ENCODE results near the gene CLEC20A. TPM values are rescaled to one million over a fixed set of nuclear protein-coding genes. Genes with fewer than 3 reads are reported as not detected.

The CLEC20A gene
- total RNA-seq, 1 experiment from 2014 or later: not detected

DNA sequence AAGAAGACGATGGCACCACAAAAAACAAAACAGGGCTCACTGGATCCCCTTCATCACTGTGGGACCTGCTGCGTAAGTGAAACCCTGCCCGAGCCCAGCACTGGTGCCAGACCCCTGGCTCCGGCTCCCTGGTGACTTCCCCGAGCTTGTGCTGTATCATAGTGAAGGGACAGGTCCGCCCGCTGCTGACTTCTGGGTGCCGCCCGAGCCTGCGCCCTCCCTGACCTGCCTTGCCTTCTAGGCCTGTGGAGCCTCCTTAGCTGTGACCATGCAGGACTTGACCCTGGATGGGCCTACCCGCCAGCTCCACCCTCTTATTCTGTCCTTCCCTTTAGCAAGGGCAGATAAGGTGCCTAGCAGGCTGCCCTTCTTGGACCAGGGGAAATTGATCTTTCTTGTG, 24.0 kb upstream of the CLEC20A start:
- ChIA-PET CTCF (interaction anchor here (0.6 to 13.6 kb wide), 7 partner anchors 11 to 482 kb away, joined by 3 to 162 read pairs (median 4); no protein-coding TSS in a partner anchor), POLR2A (interaction anchor here (1.1 kb wide), 1 partner anchor 16 kb away, joined by 3 read pairs; no protein-coding TSS in a partner anchor)
- BruUV-seq (replicated peaks): no TSS peak
- no peak for DNase-seq (ENCODE audit: unreplicated experiment)
- intact Hi-C loops (cut with micrococcal nuclease): no loop called here
- Mint-ChIP-seq H3K27ac (ENCODE audit: low read depth, unreplicated experiment) (no peak overlapping the region), H3K36me3 (ENCODE audit: insufficient read depth, unreplicated experiment) (no peaks in the 10 kb centered on the region), H3K4me1 (ENCODE audit: insufficient read depth, unreplicated experiment) (no peaks in the 10 kb centered on the region), H3K4me3 (ENCODE audit: unreplicated experiment) (no peak overlapping the region), H3K27me3 (ENCODE audit: insufficient read depth, unreplicated experiment) (no peaks in the 10 kb centered on the region), H3K9me3 (ENCODE audit: unreplicated experiment) (peaks cover 8% of the 10 kb centered on the region)
- TF ChIP-seq, protein P1, sequence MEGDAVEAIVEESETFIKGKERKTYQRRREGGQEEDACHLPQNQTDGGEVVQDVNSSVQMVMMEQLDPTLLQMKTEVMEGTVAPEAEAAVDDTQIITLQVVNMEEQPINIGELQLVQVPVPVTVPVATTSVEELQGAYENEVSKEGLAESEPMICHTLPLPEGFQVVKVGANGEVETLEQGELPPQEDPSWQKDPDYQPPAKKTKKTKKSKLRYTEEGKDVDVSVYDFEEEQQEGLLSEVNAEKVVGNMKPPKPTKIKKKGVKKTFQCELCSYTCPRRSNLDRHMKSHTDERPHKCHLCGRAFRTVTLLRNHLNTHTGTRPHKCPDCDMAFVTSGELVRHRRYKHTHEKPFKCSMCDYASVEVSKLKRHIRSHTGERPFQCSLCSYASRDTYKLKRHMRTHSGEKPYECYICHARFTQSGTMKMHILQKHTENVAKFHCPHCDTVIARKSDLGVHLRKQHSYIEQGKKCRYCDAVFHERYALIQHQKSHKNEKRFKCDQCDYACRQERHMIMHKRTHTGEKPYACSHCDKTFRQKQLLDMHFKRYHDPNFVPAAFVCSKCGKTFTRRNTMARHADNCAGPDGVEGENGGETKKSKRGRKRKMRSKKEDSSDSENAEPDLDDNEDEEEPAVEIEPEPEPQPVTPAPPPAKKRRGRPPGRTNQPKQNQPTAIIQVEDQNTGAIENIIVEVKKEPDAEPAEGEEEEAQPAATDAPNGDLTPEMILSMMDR (IDR thresholded peaks at IDR 0.05; ENCODE audit: unreplicated experiment): no peak

DNA sequence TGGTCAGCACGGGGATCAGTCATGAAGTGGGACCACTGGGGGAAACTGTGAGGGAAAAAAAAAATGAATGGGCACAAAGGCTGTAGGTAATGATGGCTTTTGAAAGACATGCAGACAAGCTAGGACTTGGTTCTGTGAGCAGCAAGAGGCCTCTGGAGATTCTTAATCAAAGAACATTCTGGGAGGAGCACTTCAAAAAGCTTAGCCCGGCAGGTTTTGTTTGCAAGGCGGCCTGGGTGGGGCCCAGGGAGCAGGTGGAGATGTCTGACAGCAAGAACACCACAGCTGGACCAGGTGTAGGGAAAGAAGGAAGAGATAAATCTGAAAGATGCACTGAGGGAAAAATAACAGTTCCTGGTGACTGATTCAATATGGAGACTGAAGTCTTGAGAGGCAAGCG, 22.1 kb upstream of the CLEC20A start:
- TF ChIP-seq, protein P1 (IDR thresholded peaks at IDR 0.05; ENCODE audit: unreplicated experiment): no peak
- no peak overlapping the region for H3K4me3 Mint-ChIP-seq (ENCODE audit: unreplicated experiment)
- DNase-seq (ENCODE audit: unreplicated experiment): no peak
- intact Hi-C loops (cut with micrococcal nuclease): no loop called here
- ChIA-PET POLR2A (interaction anchor here (0.6 to 0.9 kb wide), 3 partner anchors 34 to 208 kb away, joined by 3 to 4 read pairs (median 3); no protein-coding TSS in a partner anchor), CTCF (interaction anchor here (0.6 to 13.6 kb wide), 9 partner anchors 13 to 575 kb away, joined by 3 to 162 read pairs (median 3); no protein-coding TSS in a partner anchor)
- no peaks in the 10 kb centered on the region for H3K9me3 Mint-ChIP-seq (ENCODE audit: unreplicated experiment)
- no peaks in the 10 kb centered on the region for H3K4me1 Mint-ChIP-seq (ENCODE audit: insufficient read depth, unreplicated experiment)
- no peaks in the 10 kb centered on the region for H3K36me3 Mint-ChIP-seq (ENCODE audit: insufficient read depth, unreplicated experiment)
- no peak overlapping the region for H3K27ac Mint-ChIP-seq (ENCODE audit: low read depth, unreplicated experiment)
- no peaks in the 10 kb centered on the region for H3K27me3 Mint-ChIP-seq (ENCODE audit: insufficient read depth, unreplicated experiment)
- BruUV-seq (replicated peaks): no TSS peak

DNA sequence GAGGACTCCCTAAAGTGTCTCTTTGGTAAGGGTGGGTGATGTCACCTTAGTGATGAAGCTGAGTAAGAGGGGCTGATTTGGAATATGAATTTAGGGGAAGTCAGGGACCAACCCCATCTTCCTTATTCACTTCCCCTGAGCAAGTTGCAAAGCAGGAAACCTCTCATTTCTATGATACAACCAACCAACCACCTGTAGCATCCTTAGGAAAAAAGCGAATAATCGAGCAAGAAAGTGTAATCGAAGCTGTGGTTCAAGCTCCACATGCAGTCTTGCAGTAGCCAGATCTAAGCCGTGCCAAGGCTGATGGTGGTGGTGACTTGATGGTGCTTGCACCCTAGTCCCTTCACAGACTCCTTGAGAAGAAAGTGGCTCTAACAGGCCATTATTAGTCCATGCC, 19.3 kb upstream of the CLEC20A start:
- no peak for DNase-seq (ENCODE audit: unreplicated experiment)
- Mint-ChIP-seq H3K4me3 (ENCODE audit: unreplicated experiment) (no peak overlapping the region), H3K27ac (ENCODE audit: low read depth, unreplicated experiment) (no peak overlapping the region), H3K4me1 (ENCODE audit: insufficient read depth, unreplicated experiment) (no peaks in the 10 kb centered on the region), H3K36me3 (ENCODE audit: insufficient read depth, unreplicated experiment) (no peaks in the 10 kb centered on the region), H3K27me3 (ENCODE audit: insufficient read depth, unreplicated experiment) (no peaks in the 10 kb centered on the region), H3K9me3 (ENCODE audit: unreplicated experiment) (no peaks in the 10 kb centered on the region)
- intact Hi-C loops (cut with micrococcal nuclease): no loop called here
- CTCF ChIA-PET: interaction anchor here (0.8 to 13.6 kb wide), 10 partner anchors 9 to 484 kb away, joined by 3 to 162 read pairs (median 6); no protein-coding TSS in a partner anchor
- POLR2A ChIA-PET: interaction anchor here (0.6 kb wide), 1 partner anchor 27 kb away, joined by 3 read pairs; no protein-coding TSS in a partner anchor
- TF ChIP-seq, protein P1 (IDR thresholded peaks at IDR 0.05; ENCODE audit: unreplicated experiment): no peak
- BruUV-seq (replicated peaks): no TSS peak

DNA sequence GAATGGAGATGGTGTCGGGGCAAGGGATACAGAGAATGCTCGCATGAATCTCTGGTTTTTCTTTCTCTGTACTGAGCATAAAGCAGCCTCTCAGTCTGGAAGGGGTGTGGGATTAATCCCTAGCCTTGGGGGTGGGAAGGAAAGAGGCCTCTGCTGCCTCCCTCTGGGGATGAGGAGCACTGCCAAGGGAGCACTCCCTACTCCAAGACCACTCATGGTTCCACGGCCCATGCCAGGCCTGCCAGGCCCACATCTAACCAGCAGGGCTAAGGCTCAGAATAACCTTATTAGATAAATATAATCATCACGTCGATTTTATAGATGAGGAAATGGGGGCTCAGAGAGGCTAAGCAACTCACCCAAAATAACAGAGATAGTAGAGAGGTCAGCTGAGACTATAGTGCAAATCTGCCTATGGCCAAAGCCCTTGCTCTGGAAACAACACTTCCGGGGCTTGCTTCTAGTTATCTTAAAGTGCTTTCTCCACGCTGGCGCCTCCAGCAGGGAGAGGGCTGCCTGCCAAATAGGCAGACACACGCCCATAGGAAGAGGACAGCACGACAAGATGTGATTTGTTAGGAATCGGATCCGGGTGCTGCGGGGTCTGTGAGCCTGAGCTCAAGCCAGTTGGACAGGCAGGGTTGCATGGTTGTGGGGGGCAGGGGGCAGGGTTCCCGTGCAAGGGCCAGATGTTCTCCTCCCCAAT, 16.7 kb upstream of the CLEC20A start:
- no TSS peak for BruUV-seq (replicated peaks)
- no peaks in the 10 kb centered on the region for H3K27me3 Mint-ChIP-seq (ENCODE audit: insufficient read depth, unreplicated experiment)
- POLR2A ChIA-PET: interaction anchor here (0.6 kb wide), 1 partner anchor 171 kb away, joined by 3 read pairs; no protein-coding TSS in a partner anchor
- CTCF ChIA-PET: interaction anchor here (0.6 to 13.6 kb wide), 9 partner anchors 13 to 490 kb away, joined by 3 to 162 read pairs (median 3); no protein-coding TSS in a partner anchor
- no peaks in the 10 kb centered on the region for H3K36me3 Mint-ChIP-seq (ENCODE audit: insufficient read depth, unreplicated experiment)
- H3K4me1 Mint-ChIP-seq (ENCODE audit: insufficient read depth, unreplicated experiment): no peaks in the 10 kb centered on the region
- intact Hi-C loops (cut with micrococcal nuclease): no loop called here
- H3K4me3 Mint-ChIP-seq (ENCODE audit: unreplicated experiment): no peak overlapping the region
- TF ChIP-seq, protein P1 (IDR thresholded peaks at IDR 0.05; ENCODE audit: unreplicated experiment): no peak
- H3K9me3 Mint-ChIP-seq (ENCODE audit: unreplicated experiment): no peaks in the 10 kb centered on the region
- no peak overlapping the region for H3K27ac Mint-ChIP-seq (ENCODE audit: low read depth, unreplicated experiment)
- DNase-seq (ENCODE audit: unreplicated experiment): no peak
